ENCODE measurements around the gene TMEM147. TPM values are rescaled to one million over a fixed set of nuclear protein-coding genes. Genes with fewer than 3 reads are reported as not detected.

The TMEM147 gene
- total and polyA plus RNA-seq, 9 donors = 61.4 to 105 (median 72.5) TPM

DNA sequence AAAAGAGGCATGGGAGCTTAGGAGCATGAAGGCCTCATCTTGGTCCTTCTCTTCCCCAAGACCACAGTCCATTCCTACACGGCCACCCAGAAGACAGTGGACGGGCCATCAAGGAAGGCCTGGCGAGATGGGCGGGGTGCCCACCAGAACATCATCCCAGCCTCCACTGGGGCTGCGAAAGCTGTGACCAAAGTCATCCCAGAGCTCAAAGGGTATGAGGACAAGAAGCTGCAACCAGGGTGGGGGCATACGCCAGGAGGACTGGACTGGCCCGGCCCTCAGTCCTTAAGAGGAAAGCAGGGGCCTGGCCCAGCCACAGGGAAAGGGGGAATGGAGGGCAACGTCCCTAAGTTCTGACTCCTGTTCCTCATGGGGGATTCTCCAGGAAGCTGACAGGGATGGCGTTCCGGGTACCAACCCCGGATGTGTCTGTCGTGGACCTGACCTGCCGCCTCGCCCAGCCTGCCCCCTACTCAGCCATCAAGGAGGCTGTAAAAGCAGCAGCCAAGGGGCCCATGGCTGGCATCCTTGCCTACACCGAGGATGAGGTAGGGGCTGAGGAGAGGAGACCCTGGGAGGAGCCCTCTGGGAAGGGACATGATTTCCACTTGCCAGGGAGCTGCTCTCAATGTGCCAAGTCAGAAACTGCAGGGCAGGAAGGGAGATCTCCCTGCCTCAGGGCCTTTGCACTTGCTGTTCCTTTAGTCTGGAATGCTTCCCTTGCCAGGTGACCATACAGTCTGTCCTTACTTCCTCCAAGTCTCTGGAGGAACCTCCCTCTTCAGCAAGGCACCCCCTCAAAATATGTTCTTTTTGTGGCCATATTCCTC, 1.9 kb upstream of the TMEM147 start:
- intact Hi-C loops (cut with DNase I) = loop anchor here in 1 of 4 donors (10.0 kb wide), 1 partner anchor 71 kb away; the partner anchor contains the start of gene HAUS5
- no peak for DNase-seq
- no peaks in the 10 kb centered on the region for H3K36me3 ChIP-seq
- TF ChIP-seq POLR2A (IDR thresholded peaks at IDR 0.05) (no peak), EP300 (IDR thresholded peaks at IDR 0.05) (no peak)
- TF ChIP-seq, protein P1, sequence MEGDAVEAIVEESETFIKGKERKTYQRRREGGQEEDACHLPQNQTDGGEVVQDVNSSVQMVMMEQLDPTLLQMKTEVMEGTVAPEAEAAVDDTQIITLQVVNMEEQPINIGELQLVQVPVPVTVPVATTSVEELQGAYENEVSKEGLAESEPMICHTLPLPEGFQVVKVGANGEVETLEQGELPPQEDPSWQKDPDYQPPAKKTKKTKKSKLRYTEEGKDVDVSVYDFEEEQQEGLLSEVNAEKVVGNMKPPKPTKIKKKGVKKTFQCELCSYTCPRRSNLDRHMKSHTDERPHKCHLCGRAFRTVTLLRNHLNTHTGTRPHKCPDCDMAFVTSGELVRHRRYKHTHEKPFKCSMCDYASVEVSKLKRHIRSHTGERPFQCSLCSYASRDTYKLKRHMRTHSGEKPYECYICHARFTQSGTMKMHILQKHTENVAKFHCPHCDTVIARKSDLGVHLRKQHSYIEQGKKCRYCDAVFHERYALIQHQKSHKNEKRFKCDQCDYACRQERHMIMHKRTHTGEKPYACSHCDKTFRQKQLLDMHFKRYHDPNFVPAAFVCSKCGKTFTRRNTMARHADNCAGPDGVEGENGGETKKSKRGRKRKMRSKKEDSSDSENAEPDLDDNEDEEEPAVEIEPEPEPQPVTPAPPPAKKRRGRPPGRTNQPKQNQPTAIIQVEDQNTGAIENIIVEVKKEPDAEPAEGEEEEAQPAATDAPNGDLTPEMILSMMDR (IDR thresholded peaks at IDR 0.05) = no peak
- peaks cover 15% of the 10 kb centered on the region for H3K4me1 ChIP-seq (ENCODE audit: insufficient read depth)
- no peak overlapping the region for H3K4me3 ChIP-seq
- no peaks in the 10 kb centered on the region for H3K27me3 ChIP-seq
- H3K27ac ChIP-seq = no peak overlapping the region
- 91 to 96% (median 94%) methylated on average over 14 to 15 of the region's 15 CpGs for WGBS, 3 donors
- no peaks in the 10 kb centered on the region for H3K9me3 ChIP-seq

DNA sequence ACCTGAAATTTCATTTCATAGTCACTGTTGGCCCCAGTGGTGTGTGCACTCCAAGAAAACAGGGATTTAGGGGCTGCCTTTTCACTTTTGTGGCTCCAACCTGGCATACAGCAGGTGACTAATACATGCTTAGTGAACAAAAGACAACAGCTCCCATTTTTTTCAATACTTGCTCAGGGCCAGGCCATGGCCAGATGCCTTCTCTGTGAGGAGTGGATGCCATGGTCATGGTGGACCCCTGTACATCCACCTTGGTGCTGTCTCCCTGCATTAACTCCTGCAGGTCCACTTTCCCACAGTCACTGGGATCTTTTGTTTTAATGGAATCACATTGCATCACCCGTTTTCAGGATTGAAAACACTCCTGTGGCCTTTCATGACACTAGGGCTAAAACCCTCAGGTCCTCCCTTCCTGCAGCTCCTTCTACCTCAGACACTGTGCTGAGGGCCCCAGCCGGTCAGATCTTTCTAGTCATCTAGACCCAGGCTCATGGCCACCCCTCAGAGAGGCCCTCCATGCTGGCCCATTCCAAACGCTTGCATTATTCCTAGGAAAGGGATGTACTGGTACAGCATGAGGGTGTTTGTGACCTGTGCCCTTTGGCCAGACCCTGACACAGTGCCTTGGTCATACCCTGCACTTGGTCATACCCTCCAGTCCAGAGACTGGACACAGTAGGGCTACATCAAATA, 1.2 kb upstream of the TMEM147 start:
- H3K9me3 ChIP-seq = no peaks in the 10 kb centered on the region
- TF ChIP-seq, protein P1 (IDR thresholded peaks at IDR 0.05) = no peak
- TF ChIP-seq POLR2A (IDR thresholded peaks at IDR 0.05) (no peak), EP300 (IDR thresholded peaks at IDR 0.05) (no peak)
- no peak overlapping the region for H3K27ac ChIP-seq
- peak overlapping the region; percentile 72 for H3K4me3 ChIP-seq
- DNase-seq = no peak
- 60 to 68% (median 61%) methylated on average over 3 of the region's 3 CpGs for WGBS, 3 donors
- H3K36me3 ChIP-seq = no peaks in the 10 kb centered on the region
- intact Hi-C loops (cut with DNase I) = loop anchor here in 1 of 4 donors (10.0 kb wide), 1 partner anchor 71 kb away; the partner anchor contains the start of gene HAUS5
- H3K27me3 ChIP-seq = no peaks in the 10 kb centered on the region
- H3K4me1 ChIP-seq (ENCODE audit: insufficient read depth) = peaks cover 15% of the 10 kb centered on the region

DNA sequence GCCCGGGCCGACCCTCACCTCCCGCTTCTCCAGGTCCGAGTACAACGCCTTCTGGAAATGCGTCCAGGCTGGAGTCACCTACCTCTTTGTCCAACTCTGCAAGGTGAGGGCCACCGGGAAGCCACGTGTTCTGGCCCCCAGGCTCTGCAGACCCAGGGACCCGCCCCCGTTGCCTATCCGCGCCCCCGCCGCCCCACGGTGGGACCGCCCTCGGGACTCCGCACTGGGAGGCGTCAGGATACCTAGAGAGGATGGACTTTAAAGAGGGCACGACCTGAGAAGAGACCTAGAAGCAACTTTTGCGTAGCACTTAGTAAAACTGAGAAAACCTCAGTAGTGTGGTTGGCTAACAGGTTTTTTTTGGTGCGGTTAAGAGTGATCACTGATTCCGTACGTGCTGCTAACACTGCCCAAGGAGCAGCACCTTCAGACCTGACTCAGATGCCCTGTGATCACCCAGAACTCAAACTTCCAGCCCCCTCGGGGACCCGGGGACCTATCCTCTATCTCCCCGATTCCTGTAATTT, 492 bp downstream of the TMEM147 start:
- H3K36me3 ChIP-seq = no peaks in the 10 kb centered on the region
- intact Hi-C loops (cut with DNase I) = loop anchor here in 2 of 4 donors (5.0 to 10.0 kb wide), 2 partner anchors 69 to 171 kb away; partner anchors contain the start of genes KMT2B (in 2 of the 2) and HAUS5 (in 1 of the 2)
- H3K9me3 ChIP-seq = no peaks in the 10 kb centered on the region
- TF ChIP-seq EP300 (IDR thresholded peaks at IDR 0.05) (no peak), POLR2A (IDR thresholded peaks at IDR 0.05) (no peak)
- TF ChIP-seq, protein P1 (IDR thresholded peaks at IDR 0.05) = no peak
- H3K4me3 ChIP-seq = peak overlapping the region; percentile 72
- WGBS, 3 donors = 2 to 3% (median 2%) methylated on average over 27 of the region's 27 CpGs
- no peaks in the 10 kb centered on the region for H3K27me3 ChIP-seq
- peak; percentile 26 to 61 (median 44) for DNase-seq
- H3K27ac ChIP-seq = peak overlapping the region; percentile 2 to 44
- peaks cover 10% of the 10 kb centered on the region for H3K4me1 ChIP-seq (ENCODE audit: insufficient read depth)

DNA sequence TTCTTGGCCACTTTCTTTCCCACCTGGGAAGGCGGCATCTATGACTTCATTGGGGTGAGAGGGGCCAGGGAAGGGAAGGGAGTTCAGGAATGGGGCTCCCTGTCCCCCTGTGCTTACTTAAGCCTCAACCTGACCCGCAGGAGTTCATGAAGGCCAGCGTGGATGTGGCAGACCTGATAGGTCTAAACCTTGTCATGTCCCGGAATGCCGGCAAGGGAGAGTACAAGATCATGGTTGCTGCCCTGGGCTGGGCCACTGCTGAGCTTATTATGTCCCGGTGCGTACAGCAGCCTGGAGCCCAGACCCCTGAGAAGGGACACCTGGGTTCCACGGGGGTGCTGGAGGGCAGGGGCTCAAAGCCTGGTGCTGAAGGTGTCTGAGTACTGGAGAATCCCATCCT, 1.1 kb downstream of the TMEM147 start:
- TF ChIP-seq POLR2A (IDR thresholded peaks at IDR 0.05) = no peak
- TF ChIP-seq, protein P1 (IDR thresholded peaks at IDR 0.05) = no peak
- no peak for TF ChIP-seq EP300 (IDR thresholded peaks at IDR 0.05)
- H3K9me3 ChIP-seq = no peaks in the 10 kb centered on the region
- no peak for DNase-seq
- no peaks in the 10 kb centered on the region for H3K27me3 ChIP-seq
- no peak overlapping the region for H3K4me3 ChIP-seq
- peaks cover 10% of the 10 kb centered on the region for H3K4me1 ChIP-seq (ENCODE audit: insufficient read depth)
- intact Hi-C loops (cut with DNase I) = loop anchor here in 2 of 4 donors (5.0 to 10.0 kb wide), 2 partner anchors 68 to 171 kb away; partner anchors contain the start of genes KMT2B (in 2 of the 2) and HAUS5 (in 1 of the 2)
- no peak overlapping the region for H3K27ac ChIP-seq
- WGBS, 3 donors = 74 to 80% (median 80%) methylated on average over 8 of the region's 8 CpGs
- H3K36me3 ChIP-seq = no peaks in the 10 kb centered on the region
